GM21576 (cell line): ENCODE data around the gene CDH6.

ENCODE experiments used
- ATAC-seq: cut with Tn5 transposase; IDR thresholded peaks from one replicate; pipeline ENCODE4 v1.9.1; 2021; ENCODE audit warnings: mild to moderate bottlenecking, moderate library complexity; ENCODE audit not compliant: unreplicated experiment

The CDH6 gene

DNA sequence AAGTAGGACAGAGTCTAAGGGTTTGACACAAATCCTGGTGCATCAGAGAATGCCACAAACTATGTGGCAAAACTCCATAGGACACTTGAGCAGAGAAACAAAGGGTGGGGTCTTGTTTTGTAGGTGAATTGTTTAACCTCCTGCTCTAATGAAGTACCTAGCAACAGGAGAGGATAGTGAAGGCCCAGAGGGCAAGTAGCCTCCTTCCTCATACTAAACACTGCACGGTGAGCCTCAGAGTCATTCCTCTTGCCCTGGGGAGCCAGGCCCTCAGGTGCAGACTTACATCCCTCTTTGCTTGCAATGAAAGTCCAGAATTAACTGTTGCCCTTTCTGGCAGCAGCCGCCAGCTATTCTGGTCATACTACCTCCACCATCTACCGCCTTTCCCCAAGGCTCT, 172.3 kb downstream of the CDH6 start:
- ATAC-seq, result no peak

DNA sequence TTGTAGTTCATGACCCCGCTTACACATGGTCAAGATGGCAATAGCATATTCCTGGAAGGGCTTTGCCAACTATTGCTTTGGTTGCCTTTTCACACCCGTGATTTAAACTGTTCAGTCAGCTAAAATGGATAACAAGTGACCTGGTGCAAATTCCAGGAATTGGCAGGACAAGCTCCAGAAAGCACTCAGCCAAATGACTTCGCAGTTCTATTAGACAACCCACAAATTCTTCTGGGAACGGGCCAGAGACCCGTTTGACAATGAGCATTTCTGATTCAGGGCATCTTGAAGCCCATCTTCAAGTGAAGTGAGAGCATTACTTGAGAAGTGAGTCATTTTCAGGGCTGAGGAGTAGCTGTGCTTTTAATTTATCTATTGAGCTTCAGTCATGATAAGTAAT, 173.5 kb downstream of the CDH6 start:
- ATAC-seq, result no peak

DNA sequence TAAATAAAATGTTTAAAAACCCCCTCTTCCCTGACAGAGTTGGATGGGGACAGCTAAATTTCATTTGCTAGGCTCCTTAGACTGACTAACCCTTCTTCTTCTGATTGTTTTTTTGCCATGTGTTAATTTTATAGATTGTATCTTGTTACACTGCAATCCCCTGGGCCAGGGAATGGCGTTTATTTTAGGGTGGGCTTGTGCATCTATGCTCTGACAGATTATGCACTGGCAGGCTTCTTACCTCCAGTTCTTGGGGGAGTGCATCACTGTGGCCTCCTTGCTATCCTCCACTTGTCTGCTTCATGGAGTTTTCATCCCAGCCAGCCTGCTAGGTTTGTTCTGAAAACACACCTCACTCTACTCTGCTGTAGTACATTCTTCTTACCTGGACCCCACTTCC, 178.6 kb downstream of the CDH6 start:
- ATAC-seq, result no peak

DNA sequence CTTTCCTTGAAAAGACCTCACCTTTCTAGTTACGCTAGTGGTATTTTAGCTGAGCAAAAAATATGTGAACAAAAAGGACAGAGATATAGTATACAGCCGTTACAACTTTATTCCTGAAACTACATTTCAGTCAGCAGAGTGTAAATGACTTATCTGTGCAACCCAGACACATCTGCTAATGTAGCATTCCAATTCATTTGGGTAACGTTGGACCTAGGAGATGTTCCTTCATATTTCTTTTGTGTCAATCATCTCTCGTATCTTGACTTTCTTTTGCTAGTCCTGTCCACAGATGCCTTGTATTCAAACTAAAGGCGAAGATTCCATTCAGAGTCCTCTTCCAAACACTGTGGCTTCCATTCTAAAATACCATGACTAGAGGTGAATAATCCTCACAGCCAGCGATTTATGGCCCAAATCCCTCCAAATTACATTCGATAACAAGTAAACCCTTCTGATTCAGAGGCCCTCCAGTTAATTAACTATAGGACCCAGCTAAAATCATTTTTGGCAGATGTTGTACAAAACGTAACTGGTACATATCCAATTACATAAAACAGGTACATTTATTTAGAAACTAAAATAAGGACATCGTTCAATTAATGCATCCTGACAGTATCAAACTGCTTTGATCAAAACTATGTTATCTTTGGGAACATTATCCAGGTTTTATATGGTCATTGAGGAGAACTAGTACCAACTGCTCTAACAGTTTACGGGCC, 182.7 kb downstream of the CDH6 start:
- no peak for ATAC-seq

DNA sequence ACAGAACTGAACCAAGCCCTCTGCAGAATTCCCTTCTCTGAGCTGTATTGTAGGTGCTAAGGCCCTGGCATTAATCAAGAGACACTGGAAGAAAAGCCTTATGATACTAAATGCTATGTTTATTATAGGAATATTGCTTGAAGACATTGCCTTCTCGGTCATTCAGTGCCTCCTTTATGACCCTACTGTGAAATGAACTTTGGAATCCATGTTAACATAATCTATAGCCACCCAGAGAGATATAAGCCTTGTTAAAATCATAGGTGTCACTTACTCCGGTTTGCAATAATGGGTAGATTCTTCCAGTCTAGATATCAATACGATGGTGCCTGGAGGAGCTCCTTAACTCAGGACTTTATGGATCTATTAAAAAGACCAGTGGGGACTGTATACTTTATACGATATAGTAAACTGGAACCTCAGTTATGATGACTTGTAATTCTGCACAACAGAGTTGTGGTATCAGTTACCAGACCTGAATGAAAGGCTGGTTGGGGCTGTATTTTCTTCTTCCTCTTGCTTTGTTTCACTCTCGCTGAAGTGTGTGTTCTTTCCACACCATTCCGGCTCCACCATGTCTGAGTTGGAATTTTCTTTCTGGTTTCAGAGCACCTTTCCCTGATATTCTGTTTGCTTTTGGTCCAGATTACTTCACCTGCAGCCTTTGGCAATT, 183.9 kb downstream of the CDH6 start:
- ATAC-seq, result no peak

DNA sequence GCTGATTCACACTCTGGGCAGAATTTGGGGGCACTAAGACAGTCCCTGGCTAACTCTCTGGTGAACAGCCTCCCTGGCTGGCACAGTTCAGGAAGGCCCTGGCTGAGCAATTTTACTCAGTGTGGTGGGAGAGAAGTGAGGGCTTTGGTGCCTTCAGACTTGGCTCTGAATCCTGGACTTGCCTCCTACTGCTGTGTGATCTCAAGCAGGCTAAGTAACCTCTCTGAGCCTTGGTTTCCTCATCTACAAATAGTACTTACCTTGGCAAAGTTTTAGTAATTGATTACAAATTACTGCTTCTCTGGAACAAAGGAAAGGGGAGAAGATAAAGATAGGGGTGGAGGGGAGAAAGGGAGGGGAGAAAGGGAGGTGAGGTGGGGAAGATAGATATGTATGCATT, 184.7 kb downstream of the CDH6 start:
- no peak for ATAC-seq
